C4-2B (cell line): Measurements from ENCODE around the gene CST7.
"Not testable (repeated sequence)": the region's sequence is repeated elsewhere in the genome, so short reads cannot be mapped to it uniquely, and the experiment has no call there.

Source experiments
- H3K27ac ChIP-seq: fragments of 450-650 bp; 2 replicates; pipeline ENCODE4 v1.5.1; 2017
- CTCF ChIP-seq: fragments of 450-650 bp; conservative IDR thresholded peaks from 2 replicates; pipeline ENCODE4 v1.5.1; 2017; ENCODE audit warnings: mild to moderate bottlenecking
- ZFX ChIP-seq: fragments of 450-650 bp; IDR thresholded peaks from 2 replicates; pipeline ENCODE4 v1.6.1; 2017

Gene CST7

GRCh38 chr20:24939036-24939435 is 10.0 kb upstream of the CST7 start:
- H3K27ac ChIP-seq, result no peak overlapping the region
- TF ChIP-seq ZFX, result no peak
- TF ChIP-seq CTCF, result no peak

GRCh38 chr20:24942679-24943078 is 6.4 kb upstream of the CST7 start:
- H3K27ac ChIP-seq, result no peak overlapping the region

GRCh38 chr20:24943196-24943595 is 5.9 kb upstream of the CST7 start:
- TF ChIP-seq ZFX (no peak), CTCF (no peak)
- no peak overlapping the region for H3K27ac ChIP-seq

More at GRCh38 chr20:24942679-24943078, 6.4 kb upstream of the CST7 start:
- TF ChIP-seq ZFX (no peak), CTCF (no peak)

- H3K27ac ChIP-seq, result no peak overlapping the region
- TF ChIP-seq ZFX (no peak), CTCF (no peak)
Measured at GRCh38 chr20:24943731-24944130, 5.3 kb upstream of the CST7 start.

- not testable (repeated sequence) for H3K27ac ChIP-seq
Measured at GRCh38 chr20:24946376-24946775, 2.7 kb upstream of the CST7 start.

GRCh38 chr20:24948396-24948938 is 602 bp upstream of the CST7 start:
- not testable (repeated sequence) for H3K27ac ChIP-seq

GRCh38 chr20:24949756-24950127 is 673 bp downstream of the CST7 start:
- no peak overlapping the region for H3K27ac ChIP-seq
- TF ChIP-seq ZFX, result no peak

- no peak overlapping the region for H3K27ac ChIP-seq
- TF ChIP-seq CTCF (no peak), ZFX (no peak)
Measured at GRCh38 chr20:24950128-24950835, 1.2 kb downstream of the CST7 start.

- H3K27ac ChIP-seq, result no peak overlapping the region
- TF ChIP-seq ZFX, result no peak
- TF ChIP-seq CTCF, result no peak
Measured at GRCh38 chr20:24950836-24951525, 1.9 kb downstream of the CST7 start.
